Kidney epithelial cell (primary cell): ENCODE results near the gene AFAP1L2. TPM values are rescaled to one million over a fixed set of nuclear protein-coding genes. Genes with fewer than 3 reads are reported as not detected.
A peak's percentile ranks its signal among the peaks of the same experiment; 100 is the strongest.

Source experiments
- DNase-seq: peaks from one replicate; pipeline ENCODE4 v3.0.0-alpha.2; 2010; ENCODE audit warnings: low read depth
- H3K27me3 ChIP-seq: 2 replicates; pipeline ENCODE4 v1.6.0; 2011; ENCODE audit warnings: low read length; ENCODE audit not compliant: control insufficient read depth, insufficient read depth
- H3K36me3 ChIP-seq: 2 replicates; pipeline ENCODE4 v1.5.1; 2011; ENCODE audit warnings: low read length; ENCODE audit not compliant: control insufficient read depth, insufficient read depth
- H3K4me3 ChIP-seq: 2 replicates; pipeline ENCODE4 v1.5.1; 2011; ENCODE audit warnings: low read depth, mild to moderate bottlenecking, control low read depth, low read length
- total RNA-seq: library from RNA; depleted of rRNA; stranded (reverse); fragments of >200 nt; gene quantifications from 2 replicates; pipeline ENCODE4 v1.2.3, GENCODE V29; 2015
- TF ChIP-seq, protein P1 (sequence below): IDR thresholded peaks from 2 replicates; pipeline ENCODE4 v1.5.1; 2011; ENCODE audit warnings: mild to moderate bottlenecking, moderate library complexity, low read length, control low read depth, inconsistent platforms; ENCODE audit not compliant: insufficient read depth, poor library complexity, severe bottlenecking

Gene AFAP1L2
- total RNA-seq, 1 donor from 2014 or later = 10.2 TPM

DNA sequence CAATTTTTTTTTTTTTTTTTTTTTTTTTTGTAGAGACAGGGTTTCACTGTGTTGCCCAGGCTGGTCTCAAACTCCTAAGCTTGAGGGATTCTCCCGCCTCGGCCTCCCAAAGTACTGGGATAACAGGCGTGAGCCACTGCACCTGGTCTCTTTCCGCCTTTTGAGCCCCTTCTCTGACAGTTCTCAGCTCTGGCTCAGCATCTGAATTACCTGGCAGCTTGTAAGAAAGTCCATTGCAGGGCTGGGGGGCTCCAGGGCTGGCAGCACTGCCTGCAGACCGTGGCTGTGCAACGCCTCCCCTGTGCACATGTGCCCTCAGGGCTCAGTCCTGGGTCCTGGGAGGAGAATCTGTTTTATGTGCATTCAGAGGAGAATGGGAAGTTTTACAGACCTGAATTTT, 127.6 kb downstream of the AFAP1L2 start:
- no peaks in the 10 kb centered on the region for H3K36me3 ChIP-seq
- TF ChIP-seq, protein P1, sequence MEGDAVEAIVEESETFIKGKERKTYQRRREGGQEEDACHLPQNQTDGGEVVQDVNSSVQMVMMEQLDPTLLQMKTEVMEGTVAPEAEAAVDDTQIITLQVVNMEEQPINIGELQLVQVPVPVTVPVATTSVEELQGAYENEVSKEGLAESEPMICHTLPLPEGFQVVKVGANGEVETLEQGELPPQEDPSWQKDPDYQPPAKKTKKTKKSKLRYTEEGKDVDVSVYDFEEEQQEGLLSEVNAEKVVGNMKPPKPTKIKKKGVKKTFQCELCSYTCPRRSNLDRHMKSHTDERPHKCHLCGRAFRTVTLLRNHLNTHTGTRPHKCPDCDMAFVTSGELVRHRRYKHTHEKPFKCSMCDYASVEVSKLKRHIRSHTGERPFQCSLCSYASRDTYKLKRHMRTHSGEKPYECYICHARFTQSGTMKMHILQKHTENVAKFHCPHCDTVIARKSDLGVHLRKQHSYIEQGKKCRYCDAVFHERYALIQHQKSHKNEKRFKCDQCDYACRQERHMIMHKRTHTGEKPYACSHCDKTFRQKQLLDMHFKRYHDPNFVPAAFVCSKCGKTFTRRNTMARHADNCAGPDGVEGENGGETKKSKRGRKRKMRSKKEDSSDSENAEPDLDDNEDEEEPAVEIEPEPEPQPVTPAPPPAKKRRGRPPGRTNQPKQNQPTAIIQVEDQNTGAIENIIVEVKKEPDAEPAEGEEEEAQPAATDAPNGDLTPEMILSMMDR = no peak
- DNase-seq = no peak
- H3K27me3 ChIP-seq = peaks cover 5% of the 10 kb centered on the region
- H3K4me3 ChIP-seq = no peak overlapping the region

DNA sequence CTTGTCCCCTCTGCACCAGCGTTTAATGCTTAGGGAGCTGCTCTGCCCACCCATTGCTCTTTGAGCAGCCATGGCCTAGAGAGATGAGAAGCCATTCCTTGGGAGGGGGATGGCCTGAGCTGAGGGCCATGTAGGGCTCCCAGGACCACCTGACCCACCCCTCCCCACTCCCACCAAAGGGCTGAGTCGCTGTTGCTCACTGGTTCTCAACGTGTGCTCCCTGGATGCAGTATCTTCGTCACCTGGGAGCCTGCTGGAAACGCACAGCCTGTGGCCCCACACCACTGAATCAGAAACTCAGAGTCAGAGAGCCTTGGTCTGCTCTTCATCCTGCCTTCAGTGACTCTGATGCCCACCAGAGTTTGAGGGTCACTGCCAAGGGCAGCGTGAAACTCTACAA, 128.2 kb downstream of the AFAP1L2 start:
- H3K36me3 ChIP-seq = no peaks in the 10 kb centered on the region
- peaks cover 5% of the 10 kb centered on the region for H3K27me3 ChIP-seq
- no peak for DNase-seq
- TF ChIP-seq, protein P1 = no peak
- H3K4me3 ChIP-seq = no peak overlapping the region

DNA sequence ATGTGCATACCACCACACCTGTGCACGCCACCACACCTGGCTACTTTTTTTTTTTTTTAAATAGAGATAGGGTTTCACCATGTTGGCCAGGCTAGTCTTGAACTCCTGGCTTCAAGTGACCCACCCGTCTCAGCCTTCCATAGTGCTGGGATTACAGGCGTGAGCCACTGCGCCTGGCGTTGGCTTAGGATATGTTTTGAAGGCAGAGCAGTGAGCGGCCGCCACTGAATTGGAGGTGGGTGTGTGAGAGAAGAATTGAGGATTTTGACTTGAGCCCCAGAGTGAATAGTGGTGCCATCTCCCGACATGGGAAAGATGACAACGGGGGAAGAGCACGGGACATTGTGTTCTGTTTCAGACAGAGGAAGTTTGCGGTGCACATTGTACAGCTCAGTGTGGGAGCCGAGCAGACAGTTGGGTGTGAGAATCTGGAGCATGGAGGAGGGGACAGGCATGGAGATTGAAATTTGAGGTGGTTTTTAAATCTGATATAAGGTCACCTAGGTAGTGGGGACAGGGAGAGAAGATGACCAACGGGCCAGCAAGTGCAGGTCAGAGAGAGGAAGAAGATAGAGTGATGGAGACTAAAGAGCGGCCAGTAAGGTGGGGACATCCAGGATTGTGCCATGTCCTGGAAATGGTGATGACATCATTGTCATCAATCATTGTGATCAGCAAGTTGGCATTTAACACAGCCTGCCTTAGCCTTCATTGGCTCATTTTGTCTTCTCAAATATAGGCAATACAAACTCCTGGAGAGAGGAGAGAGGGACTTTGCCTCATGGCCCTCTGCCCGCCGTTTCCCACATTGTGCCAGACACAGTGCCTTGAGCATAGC, 129.5 kb downstream of the AFAP1L2 start:
- peaks cover 5% of the 10 kb centered on the region for H3K27me3 ChIP-seq
- TF ChIP-seq, protein P1 = no peak
- H3K36me3 ChIP-seq = no peaks in the 10 kb centered on the region
- DNase-seq = no peak
- no peak overlapping the region for H3K4me3 ChIP-seq

DNA sequence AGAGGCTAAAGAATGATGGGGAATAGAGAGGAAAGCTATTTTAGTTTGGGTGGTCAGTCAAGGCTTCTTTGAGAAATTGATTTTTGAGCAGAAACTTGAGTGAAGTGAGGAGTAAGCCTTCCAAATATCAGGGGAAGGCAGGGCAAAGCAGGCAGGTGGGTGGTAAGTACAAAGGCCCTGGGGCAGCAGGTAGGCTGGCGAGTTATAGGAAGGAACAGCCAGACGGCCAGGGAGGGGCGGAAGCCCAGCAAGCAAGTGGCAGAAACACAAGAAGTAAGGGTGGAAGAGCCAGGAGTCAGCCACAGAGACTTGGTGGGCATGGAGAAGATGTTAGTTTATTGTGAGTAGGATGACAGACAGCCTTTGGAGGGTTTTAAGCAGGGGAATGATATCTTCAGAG, 130.4 kb downstream of the AFAP1L2 start:
- Histone ChIP-seq H3K4me3 (no peak overlapping the region), H3K36me3 (no peaks in the 10 kb centered on the region), H3K27me3 (peaks cover 5% of the 10 kb centered on the region)
- TF ChIP-seq, protein P1 = no peak
- DNase-seq = no peak

DNA sequence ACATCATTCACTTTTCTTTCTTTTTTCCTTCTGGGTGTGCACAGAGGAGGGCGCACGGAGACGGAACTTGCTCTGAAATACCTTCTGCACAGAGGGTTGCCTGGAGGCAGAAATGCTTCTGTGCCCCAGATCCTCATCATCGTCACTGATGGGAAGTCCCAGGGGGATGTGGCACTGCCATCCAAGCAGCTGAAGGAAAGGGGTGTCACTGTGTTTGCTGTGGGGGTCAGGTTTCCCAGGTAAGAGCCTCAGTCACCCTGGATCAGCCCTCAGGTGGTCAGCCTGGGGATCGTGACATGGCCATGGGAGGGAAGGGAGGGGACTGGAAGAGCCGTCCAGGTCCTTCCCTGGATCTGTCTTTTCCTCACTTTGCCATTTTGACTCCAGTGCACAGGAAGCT, 131.6 kb downstream of the AFAP1L2 start:
- TF ChIP-seq, protein P1 = no peak
- no peaks in the 10 kb centered on the region for H3K27me3 ChIP-seq

DNA sequence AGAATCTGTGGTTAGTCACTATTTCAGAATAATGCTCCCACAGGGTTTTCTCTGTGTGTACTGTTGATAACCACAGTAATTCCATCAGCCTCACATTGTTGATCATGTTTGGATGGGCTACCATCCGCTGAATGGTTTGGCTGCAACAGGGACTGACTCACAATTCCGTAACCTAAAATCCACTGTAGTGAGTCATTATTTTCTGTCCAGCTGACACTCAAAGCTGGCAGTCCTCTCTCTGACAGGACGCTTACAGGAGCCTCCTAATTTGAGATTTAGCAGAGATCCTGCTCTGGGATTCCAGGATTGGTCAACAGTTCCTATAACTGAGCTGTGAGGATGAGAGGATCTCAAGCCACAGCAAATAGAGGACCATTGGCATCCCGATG, 132.5 kb downstream of the AFAP1L2 start:
- TF ChIP-seq, protein P1 = no peak
- Histone ChIP-seq H3K27me3 (no peaks in the 10 kb centered on the region), H3K4me3 (no peak overlapping the region), H3K36me3 (no peaks in the 10 kb centered on the region)
- peak; percentile 94 for DNase-seq

More for the DNA sequence above, 131.6 kb downstream of the AFAP1L2 start:
- no peaks in the 10 kb centered on the region for H3K36me3 ChIP-seq
- H3K4me3 ChIP-seq = no peak overlapping the region
- no peak for DNase-seq
